Measurements from ENCODE around the gene RBM47. TPM values are rescaled to one million over a fixed set of nuclear protein-coding genes. Genes with fewer than 3 reads are reported as not detected.
"Not testable (repeated sequence)": the region's sequence is repeated elsewhere in the genome, so short reads cannot be mapped to it uniquely, and the experiment has no call there.

RBM47 gene
- total and polyA plus RNA-seq, 8 donors = 21.9 to 110 (median 28.0) TPM

DNA sequence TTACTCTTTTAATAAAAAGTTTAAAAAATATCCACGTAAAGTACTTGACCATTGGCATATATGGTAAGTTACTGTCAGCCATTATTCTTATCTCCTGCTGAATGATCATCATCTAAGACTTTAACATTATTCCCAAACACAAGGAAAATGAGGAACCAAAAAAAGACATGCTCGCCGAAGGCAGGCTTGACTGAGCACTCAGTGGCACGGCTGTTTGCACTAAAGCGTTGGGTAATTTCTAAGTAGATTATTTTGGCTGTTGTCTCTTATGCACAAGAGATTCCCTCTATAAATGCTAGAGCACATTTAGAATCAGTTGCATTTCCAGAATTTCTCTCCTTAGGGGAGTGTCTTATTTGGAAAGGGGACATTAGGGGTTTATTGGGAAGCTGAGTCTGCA lies 211.7 kb downstream of the RBM47 start:
- H3K27ac ChIP-seq = no peak overlapping the region
- H3K27me3 ChIP-seq = no peaks in the 10 kb centered on the region
- intact Hi-C loops (cut with DNase I) = no loop called here
- H3K36me3 ChIP-seq = peaks cover 0 to 13% of the 10 kb centered on the region in 2 donors
- H3K4me1 ChIP-seq = no peaks in the 10 kb centered on the region
- ATAC-seq = peak; percentile 23
- no peak overlapping the region for H3K4me3 ChIP-seq
- TF ChIP-seq, protein P1, sequence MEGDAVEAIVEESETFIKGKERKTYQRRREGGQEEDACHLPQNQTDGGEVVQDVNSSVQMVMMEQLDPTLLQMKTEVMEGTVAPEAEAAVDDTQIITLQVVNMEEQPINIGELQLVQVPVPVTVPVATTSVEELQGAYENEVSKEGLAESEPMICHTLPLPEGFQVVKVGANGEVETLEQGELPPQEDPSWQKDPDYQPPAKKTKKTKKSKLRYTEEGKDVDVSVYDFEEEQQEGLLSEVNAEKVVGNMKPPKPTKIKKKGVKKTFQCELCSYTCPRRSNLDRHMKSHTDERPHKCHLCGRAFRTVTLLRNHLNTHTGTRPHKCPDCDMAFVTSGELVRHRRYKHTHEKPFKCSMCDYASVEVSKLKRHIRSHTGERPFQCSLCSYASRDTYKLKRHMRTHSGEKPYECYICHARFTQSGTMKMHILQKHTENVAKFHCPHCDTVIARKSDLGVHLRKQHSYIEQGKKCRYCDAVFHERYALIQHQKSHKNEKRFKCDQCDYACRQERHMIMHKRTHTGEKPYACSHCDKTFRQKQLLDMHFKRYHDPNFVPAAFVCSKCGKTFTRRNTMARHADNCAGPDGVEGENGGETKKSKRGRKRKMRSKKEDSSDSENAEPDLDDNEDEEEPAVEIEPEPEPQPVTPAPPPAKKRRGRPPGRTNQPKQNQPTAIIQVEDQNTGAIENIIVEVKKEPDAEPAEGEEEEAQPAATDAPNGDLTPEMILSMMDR (IDR thresholded peaks at IDR 0.05) = no peak
- DNase-seq = no peak
- H3K9me3 ChIP-seq = no peaks in the 10 kb centered on the region

DNA sequence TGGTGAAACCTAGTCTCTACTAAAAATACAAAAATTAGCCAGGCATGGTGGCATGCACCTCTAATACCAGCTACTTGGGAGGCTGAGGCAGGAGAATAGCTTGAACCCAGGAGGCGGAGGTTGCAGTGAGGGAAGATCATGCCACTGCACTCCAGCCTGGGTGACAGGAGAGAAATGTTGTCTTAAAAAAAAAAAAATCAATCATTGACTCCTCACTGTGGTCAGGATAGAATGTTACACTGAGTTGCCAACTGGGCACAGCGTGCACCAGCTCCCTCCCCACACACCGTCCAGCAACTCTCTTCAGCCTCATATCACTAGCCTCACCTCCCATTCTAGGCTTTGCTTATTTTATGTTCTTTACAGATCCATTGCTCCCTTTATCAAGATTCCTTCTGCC lies 215.0 kb downstream of the RBM47 start:
- H3K9me3 ChIP-seq = no peaks in the 10 kb centered on the region
- H3K27me3 ChIP-seq = no peaks in the 10 kb centered on the region
- ATAC-seq (no peak), DNase-seq (no peak)
- intact Hi-C loops (cut with DNase I) = no loop called here
- TF ChIP-seq, protein P1 (IDR thresholded peaks at IDR 0.05) = no peak
- H3K4me1 ChIP-seq = no peaks in the 10 kb centered on the region
- no peak overlapping the region for H3K4me3 ChIP-seq
- H3K36me3 ChIP-seq = no peaks in the 10 kb centered on the region
- no peak overlapping the region for H3K27ac ChIP-seq

DNA sequence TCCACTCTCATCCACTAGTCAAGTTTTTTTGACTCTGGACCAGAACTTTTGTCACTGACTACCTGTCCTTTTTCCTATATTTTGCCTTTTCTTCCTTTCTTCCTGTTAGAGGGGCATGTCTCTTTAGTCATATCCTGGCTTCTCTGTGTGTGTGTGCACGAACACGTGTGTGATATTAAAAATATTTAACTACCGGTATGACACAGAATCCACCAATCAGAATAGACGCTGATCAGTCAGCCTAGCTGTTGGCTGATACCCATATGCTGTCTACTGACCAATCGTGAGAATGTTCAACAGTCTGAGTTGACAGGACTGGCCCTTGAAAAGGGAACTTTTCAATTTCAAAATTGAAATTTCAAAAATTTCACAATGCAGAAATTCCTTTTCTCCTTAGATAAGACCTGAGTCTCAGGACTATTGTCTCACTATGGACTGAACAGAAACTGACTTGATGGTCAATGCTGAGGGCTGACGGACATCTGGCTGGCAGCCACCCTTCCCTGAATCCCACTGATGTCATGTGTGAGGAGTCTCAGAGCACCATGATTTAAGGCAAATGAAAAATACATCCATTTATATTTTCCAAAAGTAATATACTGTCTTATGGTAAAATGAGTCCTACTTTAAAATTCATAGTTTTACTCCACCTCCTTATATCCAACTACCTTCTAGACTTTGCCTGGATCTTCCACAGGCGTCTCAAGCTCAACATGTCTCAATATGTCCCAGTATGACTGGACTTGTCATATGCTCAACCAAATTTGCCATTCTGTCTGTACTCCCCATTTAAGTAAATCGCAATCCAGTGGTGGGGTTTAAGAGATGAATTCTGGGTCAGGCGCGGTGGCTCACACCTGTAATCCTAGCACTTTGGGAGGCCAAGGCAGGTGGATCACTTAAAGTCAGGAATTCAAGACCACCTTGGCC lies 216.5 kb downstream of the RBM47 start:
- Histone ChIP-seq H3K4me1 (no peaks in the 10 kb centered on the region), H3K9me3 (no peaks in the 10 kb centered on the region), H3K36me3 (no peaks in the 10 kb centered on the region), H3K4me3 (no peak overlapping the region), H3K27ac (no peak overlapping the region), H3K27me3 (no peaks in the 10 kb centered on the region)
- intact Hi-C loops (cut with DNase I) = no loop called here
- TF ChIP-seq, protein P1 (IDR thresholded peaks at IDR 0.05) = no peak
- ATAC-seq = no peak
- DNase-seq = no peak

DNA sequence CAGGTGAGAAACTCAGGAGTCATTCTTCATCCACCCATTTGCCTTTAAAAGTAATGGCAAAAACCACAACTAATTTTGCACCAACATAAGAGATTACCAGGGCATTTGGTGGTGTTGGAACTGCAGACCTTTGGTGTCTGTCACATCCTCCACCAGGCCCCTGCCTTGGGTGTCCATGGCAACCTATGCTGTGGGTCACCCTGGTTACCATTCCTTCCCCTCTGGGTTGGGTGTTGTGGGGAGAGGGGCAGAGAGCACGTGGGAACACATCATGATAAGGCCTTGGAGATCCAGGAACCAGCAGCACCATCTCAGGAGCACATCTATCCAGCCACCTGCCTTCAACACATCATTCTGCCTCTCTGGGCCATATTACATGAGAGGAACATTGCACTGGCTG lies 217.3 kb downstream of the RBM47 start:
- H3K36me3 ChIP-seq = no peaks in the 10 kb centered on the region
- intact Hi-C loops (cut with DNase I) = no loop called here
- H3K4me1 ChIP-seq = no peaks in the 10 kb centered on the region
- no peaks in the 10 kb centered on the region for H3K9me3 ChIP-seq
- no peaks in the 10 kb centered on the region for H3K27me3 ChIP-seq
- H3K27ac ChIP-seq = no peak overlapping the region
- ATAC-seq (no peak), DNase-seq (no peak)
- H3K4me3 ChIP-seq = no peak overlapping the region
- TF ChIP-seq, protein P1 (IDR thresholded peaks at IDR 0.05) = no peak

DNA sequence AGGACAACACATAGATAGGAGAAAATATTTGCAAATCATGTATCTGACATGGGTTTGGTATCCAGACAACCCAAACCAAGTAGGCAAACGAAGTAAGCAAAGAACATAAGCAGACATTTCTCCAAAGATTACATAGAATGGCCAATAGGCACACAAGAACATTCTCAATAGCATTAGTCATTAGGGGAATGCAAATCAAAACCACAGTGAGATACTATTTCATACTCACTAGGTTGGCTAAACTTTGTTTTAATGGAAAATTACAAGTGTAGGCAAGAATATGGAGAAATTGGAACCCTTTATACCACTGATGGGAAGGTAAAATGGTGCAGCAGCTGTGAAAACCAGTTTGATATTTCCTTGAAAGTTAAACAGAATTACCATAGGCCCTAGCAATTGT lies 219.8 kb downstream of the RBM47 start:
- ATAC-seq (no peak), DNase-seq (no peak)
- Histone ChIP-seq H3K27me3 (no peaks in the 10 kb centered on the region), H3K4me3 (no peak overlapping the region), H3K27ac (no peak overlapping the region), H3K9me3 (no peaks in the 10 kb centered on the region), H3K4me1 (peaks cover 0 to 3% of the 10 kb centered on the region in 2 donors), H3K36me3 (no peaks in the 10 kb centered on the region)
- intact Hi-C loops (cut with DNase I) = no loop called here
- TF ChIP-seq, protein P1 (IDR thresholded peaks at IDR 0.05) = no peak

DNA sequence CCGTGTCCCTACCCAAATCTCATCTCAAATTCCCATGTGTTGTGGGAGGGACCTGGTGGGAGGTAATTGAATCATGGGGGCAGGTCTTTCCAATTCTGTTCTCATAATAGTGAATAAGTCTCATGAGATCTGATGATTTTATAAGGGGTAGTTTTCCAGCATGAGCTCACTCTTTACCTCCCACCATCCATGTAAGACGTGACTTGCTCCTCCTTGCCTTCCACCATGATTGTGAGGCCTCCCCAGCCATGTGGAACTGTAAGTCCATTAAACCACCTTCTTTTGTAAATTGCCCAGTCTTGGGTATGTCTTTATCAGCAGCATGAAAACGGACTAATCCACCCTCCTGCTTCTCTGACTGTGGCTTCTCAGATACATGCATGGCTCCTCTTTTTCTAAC lies 222.2 kb downstream of the RBM47 start:
- H3K36me3 ChIP-seq; H3K4me1 ChIP-seq; ATAC-seq; H3K9me3 ChIP-seq; intact Hi-C loops (cut with DNase I); H3K27ac ChIP-seq; H3K27me3 ChIP-seq; H3K4me3 ChIP-seq; DNase-seq: not testable (repeated sequence)
